ENCODE data around the gene ESAM. TPM values are rescaled to one million over a fixed set of nuclear protein-coding genes. Genes with fewer than 3 reads are reported as not detected.
A peak's percentile ranks its signal among the peaks of the same experiment; 100 is the strongest.

The ESAM gene
- total RNA-seq, 1 experiment from 2014 or later = 0.66 TPM

DNA sequence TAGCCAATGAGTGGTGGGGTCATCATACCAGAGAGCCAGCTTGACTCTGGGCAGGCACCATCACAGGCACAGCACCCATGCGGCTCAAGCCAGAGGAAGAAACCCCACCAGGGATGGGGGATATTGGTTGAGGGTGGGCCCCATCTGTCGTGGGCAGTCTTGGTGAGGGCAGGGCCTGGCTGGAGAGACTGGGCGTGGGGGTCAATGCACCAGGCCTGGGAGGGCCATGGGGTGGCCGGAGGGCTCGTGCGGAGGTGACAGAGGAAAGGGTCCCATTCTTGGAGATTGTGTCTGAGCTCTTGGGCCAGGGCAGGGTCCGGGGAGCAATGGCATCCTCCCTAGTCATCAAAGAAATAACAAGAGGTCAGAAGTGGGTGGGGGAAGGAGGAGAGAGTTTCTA is 8.5 kb downstream of the ESAM start:
- DNase-seq (ENCODE audit: low read depth) = no peak

DNA sequence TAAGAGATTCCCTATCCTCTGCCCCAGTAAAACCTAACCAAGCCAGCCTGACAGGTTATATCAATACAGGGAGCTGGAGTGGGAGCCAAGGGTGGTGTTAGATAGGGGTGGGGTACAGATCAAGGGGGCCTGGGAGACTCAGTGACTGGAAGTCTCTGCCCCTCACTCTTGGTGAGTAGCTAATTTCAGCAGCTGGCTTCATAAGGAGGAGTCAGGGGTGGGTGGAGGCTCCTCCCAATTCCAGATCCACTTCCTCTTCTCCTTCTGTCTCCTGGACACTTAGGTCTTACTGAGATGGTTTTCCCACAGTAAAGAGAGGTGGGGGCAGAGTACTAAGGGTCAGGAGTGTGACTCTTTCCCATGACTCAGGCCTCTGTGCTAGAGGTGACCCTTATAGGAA is 8.9 kb downstream of the ESAM start:
- no peak for DNase-seq (ENCODE audit: low read depth)

DNA sequence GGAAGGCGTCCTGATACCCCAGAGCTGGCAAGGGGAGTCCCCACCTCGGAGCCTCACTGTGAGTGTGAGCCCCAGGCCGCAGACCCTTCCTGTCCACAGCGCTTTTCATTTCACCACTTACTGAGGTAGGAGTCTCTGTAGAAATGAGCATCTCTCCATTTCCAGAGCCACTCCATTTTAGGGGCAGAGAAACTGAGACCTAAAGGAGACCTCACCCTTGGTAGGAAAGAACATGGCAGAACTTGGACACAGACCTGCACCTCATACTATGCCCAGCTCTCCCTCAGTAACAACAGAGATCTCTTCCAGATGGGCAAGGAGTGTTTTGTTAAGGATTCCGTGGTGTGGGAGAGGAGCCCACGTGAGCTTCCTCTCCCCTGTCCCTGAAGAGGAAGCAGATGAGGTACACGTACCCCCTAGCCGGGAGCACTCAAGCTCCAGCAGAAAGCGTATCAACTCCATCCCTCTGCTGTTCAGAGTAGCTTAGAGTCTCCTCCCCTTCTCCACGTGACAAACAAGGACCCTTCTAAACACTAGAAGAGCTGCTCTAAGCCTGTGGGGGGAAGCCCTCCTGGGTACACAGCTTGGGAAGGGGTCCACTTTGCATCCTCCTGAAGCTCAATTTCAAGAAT is 9.5 kb downstream of the ESAM start:
- no peak for DNase-seq (ENCODE audit: low read depth)

DNA sequence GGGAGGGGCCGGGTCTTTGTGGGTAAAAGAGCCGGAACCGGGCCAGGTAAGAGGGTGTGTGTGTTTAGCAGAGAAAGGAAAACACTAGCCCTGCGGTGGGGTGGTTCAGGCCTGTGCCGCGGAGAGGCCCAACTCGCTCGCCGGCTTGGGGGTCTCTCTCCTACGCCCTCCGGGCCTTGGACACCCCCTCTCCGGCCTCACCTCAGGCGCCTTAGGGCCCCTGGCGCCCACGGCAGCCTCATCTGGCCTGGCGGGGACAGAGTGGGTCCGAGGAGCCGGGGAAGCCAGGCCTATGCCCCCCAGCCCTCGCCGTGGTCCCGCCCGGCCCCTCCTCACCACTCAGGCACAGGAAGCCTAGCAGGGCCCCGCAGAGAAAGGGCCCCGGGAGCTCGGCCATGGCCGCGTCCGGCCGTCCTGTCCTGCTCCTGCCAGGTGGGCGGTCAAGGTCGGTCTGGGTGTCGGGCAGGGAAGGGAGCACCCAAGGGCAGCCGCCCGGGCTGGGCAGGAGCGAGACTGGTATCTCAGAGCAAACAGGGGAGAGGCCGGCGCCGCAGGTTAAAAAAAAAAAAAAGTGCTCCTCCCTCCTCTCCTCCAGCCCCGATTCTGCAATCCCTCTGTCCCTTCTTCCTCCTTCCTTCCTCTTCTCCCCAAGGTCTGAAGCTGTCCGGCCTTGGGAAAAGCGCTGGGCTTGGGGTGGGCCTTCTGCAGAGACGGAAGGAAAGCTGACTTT is 10.2 kb downstream of the ESAM start, which contains the start of gene VSIG2:
Gene VSIG2 (minus strand): TSS at position 515 of the 730 bp plus-strand sequence. CDS start 118 bp downstream, at position 397.
- no peak for DNase-seq (ENCODE audit: low read depth)

DNA sequence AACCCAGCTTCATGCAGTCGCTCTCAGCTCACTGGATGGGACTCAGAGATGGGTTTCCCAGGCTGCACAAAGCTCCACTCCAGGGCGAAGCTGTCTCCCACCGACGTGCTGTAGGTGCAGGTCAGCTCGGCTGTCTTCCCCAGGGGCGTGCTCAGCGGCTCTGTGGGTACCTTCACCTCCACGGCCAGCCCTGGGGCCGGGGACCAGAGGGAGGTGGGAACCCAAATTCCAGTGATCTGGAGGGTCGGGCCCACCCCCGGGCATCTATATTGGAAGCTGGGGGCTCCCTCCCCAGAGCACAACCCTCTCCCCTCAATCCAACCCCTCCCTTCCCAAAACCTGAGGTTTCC is 10.7 kb downstream of the ESAM start:
- DNase-seq (ENCODE audit: low read depth) = no peak

DNA sequence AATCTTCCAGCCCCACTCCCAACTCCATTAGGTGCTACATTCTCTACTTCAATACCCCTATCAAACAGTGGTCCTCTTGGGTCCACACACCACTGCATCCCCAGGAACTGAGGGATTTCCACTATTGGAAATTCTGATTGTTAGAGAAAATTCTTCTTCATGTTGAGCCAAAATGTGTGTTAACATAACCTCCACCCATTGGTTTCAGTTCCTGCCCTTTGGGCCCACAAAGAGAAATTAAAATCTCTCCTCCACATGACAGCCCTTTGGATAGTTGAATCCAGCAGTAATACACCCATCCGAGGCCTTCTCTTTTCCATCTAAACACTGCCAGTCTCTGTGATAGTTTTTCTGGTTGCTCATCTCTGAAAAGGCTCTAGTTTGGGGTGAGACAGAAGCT is 12.2 kb downstream of the ESAM start:
- no peak for DNase-seq (ENCODE audit: low read depth)

DNA sequence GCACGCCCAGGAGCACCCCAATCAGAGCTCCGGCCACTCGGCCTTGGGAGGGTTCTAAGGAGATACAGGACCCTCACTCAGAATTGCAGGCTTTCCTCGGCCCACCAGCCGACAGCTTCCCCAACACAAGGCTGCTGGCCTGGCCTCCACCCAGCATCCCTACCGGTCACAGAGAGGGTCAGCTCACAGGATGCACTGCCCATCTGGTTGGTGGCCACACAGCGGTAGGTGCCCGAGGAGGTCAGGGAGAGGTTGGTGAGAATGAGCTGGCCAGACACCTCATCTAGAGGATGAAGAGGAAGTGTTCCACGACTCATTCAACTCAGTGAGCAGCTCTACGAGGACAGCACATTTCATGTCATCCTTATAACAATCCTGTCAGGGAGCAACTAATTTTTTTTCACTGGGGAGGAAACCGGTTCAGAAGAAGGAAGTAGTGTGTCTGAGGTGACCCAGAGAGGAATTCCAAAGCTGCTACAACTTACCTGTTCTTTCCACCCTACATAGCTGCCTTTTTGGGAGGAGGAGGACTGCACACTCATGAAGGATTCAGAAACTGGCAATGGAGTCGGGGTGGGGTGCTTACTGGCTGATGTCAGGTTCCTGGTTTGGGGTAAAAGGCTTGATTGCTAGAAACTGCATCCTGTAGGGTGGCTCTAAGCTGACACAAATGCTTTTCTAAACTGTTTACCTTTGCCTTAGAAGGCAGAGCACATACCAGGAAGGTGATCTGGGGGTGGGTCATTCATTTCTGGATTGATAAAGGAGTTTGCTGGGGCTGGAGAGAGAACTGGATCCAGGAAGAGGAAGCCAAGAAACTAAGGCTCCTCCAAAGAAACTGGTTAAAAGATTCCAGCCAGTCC is 13.4 kb downstream of the ESAM start:
- peak; percentile 77 for DNase-seq (ENCODE audit: low read depth)

DNA sequence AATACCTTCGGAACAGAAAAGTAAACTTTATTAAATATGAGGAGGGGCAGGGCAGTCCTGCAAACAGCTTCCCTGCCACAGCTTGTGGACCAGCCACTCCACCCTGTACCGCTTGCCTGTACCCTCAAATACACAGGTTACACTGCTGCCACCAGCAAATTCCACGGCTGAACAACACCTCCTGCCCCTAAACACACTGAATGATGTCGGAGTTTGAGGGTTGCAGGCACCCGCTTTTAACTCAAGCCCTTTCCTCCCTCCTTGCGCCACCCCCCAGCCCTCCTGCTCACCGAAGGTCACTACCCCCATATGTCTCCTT is 14.0 kb downstream of the ESAM start:
- no peak for DNase-seq (ENCODE audit: low read depth)

DNA sequence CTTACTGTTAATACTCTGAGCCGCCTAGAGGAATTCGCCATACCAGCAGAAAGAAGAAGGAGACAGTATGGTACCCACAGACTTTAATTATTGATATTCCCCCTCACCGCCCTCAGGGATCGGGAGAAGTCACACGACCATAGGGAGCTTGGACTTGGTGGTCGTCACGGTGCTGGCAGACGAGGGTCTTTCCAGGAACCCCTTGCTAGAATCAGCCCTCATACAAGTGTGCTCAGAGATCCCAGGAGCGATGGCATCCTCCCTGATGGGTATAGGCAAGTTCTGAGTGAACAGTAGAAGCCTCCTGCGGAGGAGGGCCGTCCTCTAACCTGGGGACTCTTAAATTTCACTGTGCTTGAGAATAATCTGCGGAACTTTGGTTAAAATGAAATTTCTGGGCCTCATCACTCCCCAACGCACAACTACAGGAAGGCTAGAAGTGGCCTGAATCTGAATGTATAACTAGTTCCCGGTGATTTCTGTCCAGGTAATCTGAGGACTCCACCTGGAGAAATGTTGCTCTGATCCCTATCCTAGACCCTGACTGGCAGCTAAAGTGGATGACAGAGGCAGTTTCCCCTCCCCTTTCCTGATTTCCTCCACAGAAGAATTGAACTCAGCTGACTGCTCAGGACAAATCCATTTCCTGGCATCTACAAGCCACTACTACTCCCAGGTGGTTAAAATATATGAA is 14.5 kb downstream of the ESAM start:
- DNase-seq (ENCODE audit: low read depth) = no peak

DNA sequence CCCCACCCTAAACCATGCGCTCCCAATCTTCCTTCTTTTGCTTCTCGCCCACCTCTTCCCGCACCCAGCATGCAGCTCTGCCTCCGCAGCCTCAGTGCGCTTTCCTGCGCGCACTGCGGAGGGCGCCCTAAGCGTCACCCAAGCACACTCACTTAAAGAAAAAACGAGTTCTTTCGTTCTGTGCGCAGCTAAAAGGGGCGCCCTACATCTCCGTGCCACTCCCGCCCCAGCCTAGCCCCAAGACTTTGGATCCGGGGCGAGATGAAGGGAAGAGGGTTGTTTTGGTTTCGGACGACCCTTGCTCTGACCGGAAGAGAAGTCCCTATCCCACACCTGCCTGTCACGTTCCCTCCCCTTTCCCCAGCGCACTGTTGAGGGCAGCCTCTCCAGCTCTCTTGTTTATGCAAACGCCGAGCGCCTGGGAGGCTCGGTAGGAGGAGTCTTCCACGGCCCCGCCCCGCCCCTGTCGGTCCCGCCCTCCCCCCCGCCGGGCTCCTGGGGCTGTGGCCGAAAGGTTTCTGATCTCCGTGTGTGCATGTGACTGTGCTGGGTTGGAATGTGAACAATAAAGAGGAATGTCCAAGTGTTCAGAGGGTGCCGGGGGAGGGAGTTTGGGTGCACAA is 15.4 kb downstream of the ESAM start:
- no peak for DNase-seq (ENCODE audit: low read depth)

DNA sequence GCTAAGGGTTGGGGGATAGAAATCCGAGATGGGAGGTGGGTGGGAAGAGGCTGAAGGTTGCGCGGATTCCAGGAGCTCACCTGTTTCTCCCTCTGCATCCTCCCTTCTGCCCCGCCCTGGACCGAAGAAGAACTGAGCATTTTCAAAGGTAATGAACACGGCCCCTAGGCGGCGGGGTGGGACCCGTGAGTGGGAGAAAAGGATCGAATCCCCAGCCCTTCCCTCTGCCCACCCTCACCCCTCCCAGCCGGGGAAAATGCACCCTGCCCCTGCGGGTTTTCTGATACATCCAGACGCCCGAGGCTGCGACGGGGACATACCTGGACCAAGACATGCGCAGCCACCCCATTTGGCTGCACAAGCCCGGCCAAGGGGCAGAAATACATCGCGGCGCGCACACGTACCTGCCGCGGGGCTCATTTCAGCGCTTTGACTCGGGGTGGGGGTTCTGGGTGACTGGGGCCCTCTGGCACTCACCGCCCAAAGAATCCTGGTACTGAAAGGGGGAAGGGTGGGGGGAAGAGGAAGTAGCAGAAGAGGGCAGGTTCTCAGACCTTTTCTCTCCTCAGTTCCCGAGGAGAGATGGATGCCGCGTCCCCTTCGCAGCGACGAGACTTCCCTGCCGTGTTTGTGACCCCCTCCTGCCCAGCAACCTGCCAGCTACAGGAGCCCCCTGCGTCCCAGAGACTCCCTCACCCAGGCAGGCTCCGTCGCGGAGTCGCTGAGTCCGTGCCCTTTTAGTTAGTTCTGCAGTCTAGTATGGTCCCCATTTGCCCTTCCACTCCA is 16.1 kb downstream of the ESAM start:
- no peak for DNase-seq (ENCODE audit: low read depth)

DNA sequence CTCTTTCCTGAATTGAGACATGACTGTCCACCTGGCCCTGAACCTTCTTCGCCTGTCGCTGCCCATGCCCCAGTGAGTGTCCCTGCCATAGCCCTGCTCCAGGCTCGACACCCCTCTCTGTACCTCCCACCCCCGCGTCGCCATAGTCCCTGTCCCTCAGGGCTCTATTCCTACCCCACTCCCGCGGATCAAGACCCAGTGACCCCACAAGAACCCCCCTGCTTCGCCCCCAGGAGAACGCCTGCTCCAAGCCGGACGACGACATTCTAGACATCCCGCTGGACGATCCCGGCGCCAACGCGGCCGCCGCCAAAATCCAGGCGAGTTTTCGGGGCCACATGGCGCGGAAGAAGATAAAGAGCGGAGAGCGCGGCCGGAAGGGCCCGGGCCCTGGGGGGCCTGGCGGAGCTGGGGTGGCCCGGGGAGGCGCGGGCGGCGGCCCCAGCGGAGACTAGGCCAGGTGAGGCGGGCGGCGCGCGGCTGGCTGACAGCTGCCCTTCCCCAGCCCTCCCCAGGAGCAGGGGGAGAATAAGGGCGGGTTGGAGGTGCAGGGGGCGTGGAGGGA is 16.7 kb downstream of the ESAM start:
- no peak for DNase-seq (ENCODE audit: low read depth)

DNA sequence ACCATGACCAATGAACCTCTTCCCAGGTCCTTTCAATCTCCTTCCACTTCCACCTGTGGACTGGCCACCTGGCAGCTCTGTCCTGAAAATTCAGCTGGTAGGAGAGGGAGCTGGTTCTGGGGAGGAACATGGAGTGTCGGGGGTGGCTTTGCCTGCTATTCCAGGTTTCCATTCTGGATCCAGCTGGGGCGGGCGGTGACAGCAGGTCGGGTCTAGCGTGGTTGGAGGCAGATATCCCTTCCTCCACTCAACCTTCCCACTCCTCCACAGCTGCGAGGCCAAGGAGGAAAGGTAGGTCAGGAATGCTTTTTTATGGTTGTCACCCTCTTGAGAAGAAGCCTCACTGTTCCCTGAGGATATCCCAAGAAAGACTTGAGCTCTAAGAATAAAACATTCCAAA is 19.0 kb downstream of the ESAM start:
- DNase-seq (ENCODE audit: low read depth) = no peak

DNA sequence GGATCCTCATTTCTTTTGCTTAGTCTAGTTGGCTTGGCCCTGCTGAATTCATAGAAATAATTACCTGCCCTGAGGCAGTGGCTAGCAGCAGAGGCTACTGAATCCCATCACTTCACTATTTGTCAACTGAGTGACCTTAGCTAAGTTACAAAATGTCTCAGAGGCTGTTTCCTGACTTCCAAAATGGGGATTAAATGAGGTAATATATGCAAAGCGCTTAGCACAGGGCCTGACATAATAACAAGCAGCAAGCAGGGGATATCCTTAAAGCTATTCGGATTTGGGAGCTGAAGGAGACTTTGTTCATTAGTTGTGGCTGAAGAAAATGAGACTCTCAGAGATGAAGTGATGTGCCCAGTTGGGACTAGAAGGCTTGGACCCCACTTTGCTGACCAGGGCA is 19.5 kb downstream of the ESAM start:
- no peak for DNase-seq (ENCODE audit: low read depth)

DNA sequence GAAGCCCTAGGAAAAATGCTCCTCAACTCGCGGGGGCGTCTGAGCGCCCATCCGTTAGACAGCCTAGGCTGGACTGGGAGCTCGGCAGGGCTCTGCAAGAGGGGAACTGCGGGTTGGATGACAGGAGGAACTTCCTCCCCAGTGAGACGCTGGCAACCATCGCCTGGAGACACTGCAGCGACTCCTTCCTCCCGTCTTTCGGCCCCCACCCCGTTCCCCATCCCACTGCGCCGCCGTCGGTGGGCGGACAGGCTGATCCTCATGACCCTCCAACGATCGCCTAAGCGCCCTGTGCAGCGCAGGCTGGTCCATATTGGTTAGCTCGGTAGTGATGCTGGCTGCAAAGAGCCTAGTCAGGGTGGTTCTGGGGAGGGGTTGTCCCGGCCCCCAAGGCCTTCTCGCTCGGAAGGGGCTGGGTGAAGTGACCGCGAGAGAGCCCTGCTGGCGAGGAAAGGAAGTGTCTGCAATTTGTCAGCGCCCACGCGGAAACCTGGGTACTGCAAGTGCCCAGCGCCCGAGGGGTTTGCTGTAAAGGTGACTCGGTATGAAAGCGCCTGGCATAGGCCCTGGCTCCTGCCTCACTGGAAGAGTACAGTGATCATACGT is 21.7 kb downstream of the ESAM start:
- peak; percentile 63 for DNase-seq (ENCODE audit: low read depth)

DNA sequence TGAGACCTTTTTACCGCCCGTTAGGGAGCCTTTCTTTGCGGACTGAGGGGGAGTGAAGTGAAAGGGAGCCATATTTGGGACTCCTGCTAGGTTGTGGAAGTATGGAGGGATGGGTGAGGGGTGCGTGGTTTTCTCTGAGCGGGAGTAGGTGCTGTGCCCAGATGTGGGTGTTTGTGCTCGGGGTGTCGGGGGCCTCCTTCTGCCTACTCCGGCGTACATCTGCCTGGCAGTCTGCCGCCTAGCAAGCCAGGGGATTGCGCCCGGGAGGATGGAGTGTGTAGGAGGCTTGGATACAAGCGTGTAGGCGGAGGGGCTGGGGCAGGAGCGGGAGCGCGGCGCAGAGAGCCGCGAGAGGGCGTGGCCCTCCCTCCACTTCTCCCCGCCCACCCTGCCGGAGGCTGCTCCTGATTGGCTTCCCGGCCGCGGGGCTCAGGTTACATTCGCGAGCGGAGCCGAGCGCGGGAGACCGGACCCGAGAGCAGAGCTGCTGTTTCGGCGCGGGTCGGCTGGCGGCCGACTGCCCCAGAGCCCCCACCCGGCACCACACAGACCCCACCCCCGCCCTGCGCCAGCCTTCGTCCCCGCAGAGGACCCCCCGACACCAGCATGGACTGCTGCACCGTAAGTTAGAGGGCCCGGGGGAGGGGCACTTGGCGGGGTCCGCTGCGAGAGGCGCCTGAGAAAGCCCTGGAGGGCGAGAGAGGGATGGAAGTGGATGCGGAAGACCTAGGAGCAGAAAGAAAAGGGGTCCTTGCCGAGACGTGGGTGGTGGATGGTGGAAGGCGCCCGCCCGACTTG is 22.4 kb downstream of the ESAM start, which contains the start of gene NRGN:
Gene NRGN (plus strand): TSS at position 464 of the 798 bp plus-strand sequence. CDS start 143 bp downstream, at position 607.
- peak; percentile 89 for DNase-seq (ENCODE audit: low read depth)

DNA sequence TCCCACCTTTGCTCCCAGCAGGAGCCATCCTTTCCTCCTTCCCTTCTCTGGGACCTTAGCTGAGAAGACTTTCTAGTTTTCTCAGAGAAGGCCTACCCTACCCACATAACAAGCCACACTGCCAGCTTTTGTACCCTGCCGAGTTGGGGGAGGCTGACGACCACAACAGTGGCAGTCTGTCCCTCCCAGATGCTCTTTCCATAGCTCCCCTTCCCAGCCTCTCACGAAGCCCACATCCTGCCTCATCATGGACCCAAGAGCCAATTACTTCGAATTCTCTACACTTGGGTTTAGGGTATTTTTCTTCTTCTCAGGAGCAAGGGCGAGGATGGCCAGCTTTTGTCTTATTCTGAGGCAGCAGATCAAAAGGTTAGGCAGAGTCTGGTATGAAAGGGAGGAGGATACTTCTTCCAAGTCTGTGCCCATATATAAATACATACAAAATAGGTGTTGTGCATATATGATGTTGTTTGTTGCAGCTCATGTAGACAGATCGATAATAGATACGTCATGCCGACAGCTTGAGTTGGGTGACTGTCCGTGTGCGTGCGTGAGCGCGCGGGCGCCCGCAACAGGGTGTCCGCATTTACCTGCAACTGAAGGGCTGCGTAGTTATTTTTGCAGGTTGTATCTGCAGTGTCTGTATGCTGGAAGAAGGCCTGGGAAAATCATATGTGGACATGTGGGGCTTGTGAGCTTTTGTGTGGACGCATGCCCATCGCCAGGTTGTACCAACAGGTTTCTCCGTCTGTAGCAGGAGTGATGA is 23.2 kb downstream of the ESAM start:
- no peak for DNase-seq (ENCODE audit: low read depth)
